Caco-2 (cell line): Measurements from ENCODE around the gene ELF3. TPM values are rescaled to one million over a fixed set of nuclear protein-coding genes. Genes with fewer than 3 reads are reported as not detected.

Experiments
- BruUV-seq: library from RNA; stranded (reverse); fragments of 400-500 nt; replicated peaks from 2 replicates; lab custom pipeline; 2021; lab: Mats Ljungman, UMichigan
- CTCF ChIA-PET: fragments of 300-600 bp; sonication (Branson Sonifier 250); formaldehyde crosslinking; loops from one replicate; lab custom pipeline; 2022; ENCODE audit warnings: antibody characterized with exemption; lab: Charles Lee
- POLR2A ChIA-PET: fragments of 300-600 bp; sonication (Branson Sonifier 250); formaldehyde crosslinking; loops from one replicate; lab custom pipeline; 2022; ENCODE audit warnings: antibody characterized with exemption; lab: Charles Lee
- DNase-seq, 2 experiments: peaks; one replicate each; pipeline versions ENCODE4 v3.0.0 to v3.0.0-alpha.2; 2020 to 2022
- H3K27me3 ChIP-seq: replicated peaks from 2 replicates; pipeline ENCODE4 v1.6.0; 2011; ENCODE audit warnings: low read length; ENCODE audit not compliant: control insufficient read depth, insufficient read depth
- H3K36me3 ChIP-seq: 2 replicates; pipeline ENCODE4 v1.5.1; 2011; ENCODE audit warnings: low read length; ENCODE audit not compliant: control insufficient read depth, insufficient read depth
- H3K4me1 ChIP-seq: fragments of 250-450 bp; sonication (Bioruptor Pico); 2 replicates; pipeline ENCODE4 v1.5.1; 2020; ENCODE audit warnings: mild to moderate bottlenecking
- H3K4me3 ChIP-seq: 2 replicates; pipeline ENCODE4 v1.5.1; 2011; ENCODE audit warnings: low read depth, mild to moderate bottlenecking, control low read depth, low read length
- H3K9me3 ChIP-seq: fragments of 250-450 bp; sonication (Bioruptor Pico); 2 replicates; pipeline ENCODE4 v1.5.1; 2020; ENCODE audit warnings: mild to moderate bottlenecking, moderate library complexity
- H3K27ac Mint-ChIP-seq: one replicate; pipeline ENCODE4 v1.8.0; 2022; ENCODE audit warnings: mixed read lengths; ENCODE audit not compliant: unreplicated experiment
- H3K27me3 Mint-ChIP-seq: one replicate; pipeline ENCODE4 v1.8.0; 2022; ENCODE audit warnings: mixed read lengths; ENCODE audit not compliant: insufficient read depth, unreplicated experiment
- H3K36me3 Mint-ChIP-seq: one replicate; pipeline ENCODE4 v1.8.0; 2022; ENCODE audit warnings: mild to moderate bottlenecking, mixed read lengths; ENCODE audit not compliant: insufficient read depth, unreplicated experiment
- H3K4me1 Mint-ChIP-seq: one replicate; pipeline ENCODE4 v1.8.0; 2022; ENCODE audit warnings: low read depth, mixed read lengths; ENCODE audit not compliant: unreplicated experiment
- H3K4me3 Mint-ChIP-seq: one replicate; pipeline ENCODE4 v1.8.0; 2022; ENCODE audit warnings: mild to moderate bottlenecking, moderate library complexity, mixed read lengths; ENCODE audit not compliant: unreplicated experiment
- H3K9me3 Mint-ChIP-seq: one replicate; pipeline ENCODE4 v1.8.0; 2022; ENCODE audit warnings: mixed read lengths; ENCODE audit not compliant: unreplicated experiment
- CTCF ChIP-seq, 2 experiments: fragments of 200-600 bp in 1 of 2; IDR thresholded peaks; 1 replicate in 1 of 2; 2 replicates in 1 of 2; pipeline versions ENCODE4 v1.5.1 to v1.8.0; 2011 to 2022; ENCODE audit warnings: antibody characterized with exemption in 1 of 2, control low read depth in 1 of 2, inconsistent platforms in 1 of 2, low read depth in 1 of 2, low read length in 1 of 2, mild to moderate bottlenecking in 1 of 2, moderate library complexity in 1 of 2; ENCODE audit not compliant: insufficient read depth in 1 of 2, severe bottlenecking in 1 of 2, unreplicated experiment in 1 of 2
- intact Hi-C: fragments of 100-400 bp; cut with micrococcal nuclease; formaldehyde crosslinking; loops from one replicate; pipeline ENCODE4 v1.10.0; 2022; ENCODE audit not compliant: unreplicated experiment
- total RNA-seq: library from RNA; stranded (reverse); gene quantifications from 2 replicates; pipeline ENCODE4 v1.2.3, GENCODE V29; 2022

ELF3 gene
- total RNA-seq, 1 experiment from 2014 or later: 116 TPM

- Histone ChIP-seq H3K4me1 (peaks cover 63% of the 10 kb centered on the region), H3K9me3 (no peaks in the 10 kb centered on the region), H3K4me3 (no peak overlapping the region), H3K36me3 (no peaks in the 10 kb centered on the region), H3K27me3 (no peaks in the 10 kb centered on the region)
- Mint-ChIP-seq H3K4me1 (peaks cover 49% of the 10 kb centered on the region), H3K27me3 (no peaks in the 10 kb centered on the region), H3K36me3 (no peaks in the 10 kb centered on the region), H3K4me3 (no peak overlapping the region), H3K9me3 (no peaks in the 10 kb centered on the region), H3K27ac (peak overlapping the region; percentile 48)
- BruUV-seq: no TSS peak
- CTCF ChIA-PET: interaction anchor here (0.6 to 1.0 kb wide), 2 partner anchors 31 to 89 kb away, joined by 3 read pairs; no protein-coding TSS in a partner anchor
- intact Hi-C loops: loop anchor here (5.0 kb wide), 1 partner anchor 38 kb away; no protein-coding TSS in a partner anchor
- DNase-seq: no peak
- no peak for TF ChIP-seq CTCF (IDR thresholded peaks at IDR 0.05; ENCODE audit: insufficient read depth in 1 of 2, low read depth in 1 of 2, low read length in 1 of 2, severe bottlenecking in 1 of 2, unreplicated experiment in 1 of 2)
- POLR2A ChIA-PET: interaction anchor here (0.9 to 1.0 kb wide), 2 partner anchors 36 to 38 kb away, joined by 3 read pairs; partner anchors contain the start of gene ELF3
These were observed 35.3 kb downstream of the ELF3 start for GRCh38 chr1:202045705-202046104.

- Histone ChIP-seq H3K36me3 (no peaks in the 10 kb centered on the region), H3K27me3 (no peaks in the 10 kb centered on the region), H3K4me3 (no peak overlapping the region), H3K4me1 (peaks cover 63% of the 10 kb centered on the region), H3K9me3 (no peaks in the 10 kb centered on the region)
- H3K36me3 Mint-ChIP-seq: no peaks in the 10 kb centered on the region
- H3K27me3 Mint-ChIP-seq: no peaks in the 10 kb centered on the region
- H3K9me3 Mint-ChIP-seq: no peaks in the 10 kb centered on the region
- ChIA-PET POLR2A (interaction anchor here (0.9 to 1.7 kb wide), 3 partner anchors 36 to 39 kb away, joined by 3 to 6 read pairs (median 3); partner anchors contain the start of gene ELF3), CTCF (interaction anchor here (0.6 to 1.0 kb wide), 2 partner anchors 31 to 89 kb away, joined by 3 read pairs; no protein-coding TSS in a partner anchor)
- no peak for TF ChIP-seq CTCF (IDR thresholded peaks at IDR 0.05; ENCODE audit: insufficient read depth in 1 of 2, low read depth in 1 of 2, low read length in 1 of 2, severe bottlenecking in 1 of 2, unreplicated experiment in 1 of 2)
- BruUV-seq: no TSS peak
- peak; percentile 63 to 71 for DNase-seq
- peaks cover 49% of the 10 kb centered on the region for H3K4me1 Mint-ChIP-seq
- H3K4me3 Mint-ChIP-seq: no peak overlapping the region
- intact Hi-C loops: loop anchor here (5.0 kb wide), 1 partner anchor 39 kb away; no protein-coding TSS in a partner anchor
- H3K27ac Mint-ChIP-seq: peak overlapping the region; percentile 48
These were observed 35.8 kb downstream of the ELF3 start for GRCh38 chr1:202046227-202046626.

GRCh38 chr1:202046748-202047708 lies 36.6 kb downstream of the ELF3 start:
- BruUV-seq: no TSS peak
- H3K27ac Mint-ChIP-seq: peak overlapping the region; percentile 48
- peaks cover 48% of the 10 kb centered on the region for H3K4me1 Mint-ChIP-seq
- ChIA-PET POLR2A (interaction anchor here (0.9 to 1.7 kb wide), 2 partner anchors 37 to 40 kb away, joined by 3 to 6 read pairs; partner anchors contain the start of gene ELF3), CTCF (interaction anchor here (1.0 to 1.2 kb wide), 2 partner anchors 13 to 30 kb away, joined by 3 read pairs; no protein-coding TSS in a partner anchor)
- H3K27me3 ChIP-seq: no peaks in the 10 kb centered on the region
- H3K36me3 Mint-ChIP-seq: no peaks in the 10 kb centered on the region
- H3K4me3 ChIP-seq: no peak overlapping the region
- H3K36me3 ChIP-seq: no peaks in the 10 kb centered on the region
- no peak for DNase-seq
- intact Hi-C loops: loop anchor here (5.0 kb wide), 1 partner anchor 40 kb away; no protein-coding TSS in a partner anchor
- H3K4me1 ChIP-seq: peaks cover 62% of the 10 kb centered on the region
- no peaks in the 10 kb centered on the region for H3K9me3 ChIP-seq
- H3K9me3 Mint-ChIP-seq: no peaks in the 10 kb centered on the region
- no peak overlapping the region for H3K4me3 Mint-ChIP-seq
- no peaks in the 10 kb centered on the region for H3K27me3 Mint-ChIP-seq
- TF ChIP-seq CTCF (IDR thresholded peaks at IDR 0.05; ENCODE audit: insufficient read depth in 1 of 2, low read depth in 1 of 2, low read length in 1 of 2, severe bottlenecking in 1 of 2, unreplicated experiment in 1 of 2): no peak
